Adrenal gland (tissue), 12 donors: ENCODE measurements around the gene GHR. TPM values are rescaled to one million over a fixed set of nuclear protein-coding genes. Genes with fewer than 3 reads are reported as not detected.

ENCODE experiments used
- DNase-seq, 7 donors: peaks; one replicate each; pipeline ENCODE4 v3.0.0-alpha.2; 2019 to 2020
- H3K27ac ChIP-seq, 5 donors: fragments of 200-600 bp; sonication (generic) in 4 of 5; 1 replicate in 3 of 5; 2 replicates in 2 of 5; pipeline versions ENCODE4 v1.5.1 to v1.8.0; 2016 to 2020; ENCODE audit warnings: mild to moderate bottlenecking in 1 of 5
- H3K27me3 ChIP-seq: fragments of 200-600 bp; 2 replicates; pipeline ENCODE4 v1.8.0; 2021
- H3K36me3 ChIP-seq, 2 donors: fragments of 200-600 bp; replicated peaks in 1 of 2; 1 replicate in 1 of 2; 2 replicates in 1 of 2; pipeline versions ENCODE4 v1.5.1 to v1.8.0; 2018 to 2022
- H3K4me1 ChIP-seq, 2 donors: fragments of 200-600 bp; replicated peaks in 1 of 2; 1 replicate in 1 of 2; 2 replicates in 1 of 2; pipeline versions ENCODE4 v1.5.1 to v1.8.0; 2018 to 2021
- H3K4me3 ChIP-seq, 4 donors: fragments of 200-600 bp; sonication (generic) in 3 of 4; one replicate each; pipeline ENCODE4 v1.5.1; 2016 to 2018
- H3K9me3 ChIP-seq, 3 donors: fragments of 200-600 bp; sonication (generic) in 1 of 3; replicated peaks in 1 of 3; 1 replicate in 2 of 3; 2 replicates in 1 of 3; pipeline versions ENCODE4 v1.5.1 to v1.8.0; 2016 to 2021
- POLR2A ChIP-seq, 2 donors: fragments of 450-650 bp; IDR thresholded peaks; one replicate each; pipeline ENCODE4 v1.6.1; 2017; ENCODE audit warnings: antibody characterized with exemption in 2 of 2, mild to moderate bottlenecking in 2 of 2, moderate library complexity in 1 of 2
- WGBS, 4 donors: extraction: QIAGEN DNeasy Blood & Tissue Kit in 2 of 4; methylation state at CpG; one replicate each; pipeline versions ENCODE4 v1.1.5 to v1.1.7; 2013 to 2017; 5-methylcytosine and 5-hydroxymethylcytosine counted together
- intact Hi-C, 2 donors: fragments of 100-400 bp; cut with DNase I; formaldehyde crosslinking; loops; one replicate each; pipeline versions ENCODE4 v1.14.1 to v1.15.0; 2022 to 2023
- polyA plus RNA-seq, 3 donors: library from polyadenylated mRNA; stranded (reverse); fragments of 200-250 nt in 2 of 3; fragments of 350-450 nt in 1 of 3; fragmentation: Illumina TruSeq in 1 of 3; extraction: RNeasy Lipid Tissue Mini Kit (QIAGEN cat#74804) in 1 of 3; gene quantifications; one replicate each; pipeline ENCODE4 v1.2.3, GENCODE V29; 2013 to 2014
- total RNA-seq, 9 donors: library from RNA; depleted of rRNA in 4 of 9; stranded (reverse); fragments of >200 nt in 4 of 9; fragments of 120-200 nt in 1 of 9; fragmentation: NEBNext Ultra II Directional in 1 of 9; extraction: Animal tissue kit (Norgen Biotek cat#: 25700) in 1 of 9; gene quantifications; one replicate each; pipeline versions ENCODE4 v1.1.0 to v1.2.4, GENCODE V29; 2013 to 2023
- TF ChIP-seq, protein P1 (sequence below), 6 experiments: fragments of 450-650 bp in 4 of 6; fragments of 200-600 bp in 2 of 6; sonication (generic) in 1 of 6; IDR thresholded peaks; 1 replicate in 5 of 6; 2 replicates in 1 of 6; pipeline versions ENCODE4 v1.5.1 to v1.8.0; 2016 to 2021; ENCODE audit warnings: antibody characterized with exemption in 6 of 6, mild to moderate bottlenecking in 2 of 6, moderate library complexity in 1 of 6
- donor health status: healthy with polysubstance abuse.
- donor health status: Bipolar disorder and iron deficiency.
- donor health status: DM: yes; HTN: yes; CAD: no.
- donor health status: DM: no; HTN: no; CAD: no.
- donor health status: DM: no; HTN: no; CAD: no.
- donor health status: DM: yes; HTN: yes; CAD: no.

The GHR gene
- total and polyA plus RNA-seq, 12 donors, result 2.9 to 17.1 (median 10.5) TPM

DNA sequence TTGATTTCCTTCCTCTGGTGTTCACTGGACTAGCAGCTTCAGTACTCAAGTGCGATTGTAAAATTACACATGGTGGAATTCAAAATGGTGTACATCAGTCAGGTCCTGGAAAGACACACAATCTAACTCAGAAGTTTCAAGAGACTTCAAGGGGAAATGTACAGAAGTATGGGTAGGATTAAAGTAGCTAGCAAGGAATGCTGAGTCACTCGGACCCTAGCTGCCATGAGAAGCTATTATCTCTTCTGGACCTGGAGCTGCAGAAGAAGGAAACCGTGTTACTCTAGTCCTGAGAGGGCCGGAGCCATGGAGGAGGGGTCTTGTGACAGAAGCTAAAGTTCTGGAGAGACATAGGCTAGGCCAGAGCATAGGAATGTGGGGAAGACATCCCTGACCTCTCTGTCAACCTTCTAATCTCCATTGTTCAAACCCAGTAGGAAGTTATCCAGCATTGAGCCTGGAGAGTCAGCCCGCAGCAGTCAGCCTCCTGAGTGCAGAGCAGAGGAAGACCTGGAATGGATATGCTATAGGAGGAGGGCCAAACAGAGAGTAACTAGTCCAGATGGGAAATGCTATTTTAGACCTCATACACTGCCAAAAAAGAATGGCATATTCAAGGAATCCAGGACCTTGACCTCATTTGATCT is 84.3 kb downstream of the GHR start:
- no peak overlapping the region for H3K4me3 ChIP-seq
- H3K4me1 ChIP-seq, result peaks cover 21 to 39% of the 10 kb centered on the region in 2 donors
- TF ChIP-seq, protein P1, sequence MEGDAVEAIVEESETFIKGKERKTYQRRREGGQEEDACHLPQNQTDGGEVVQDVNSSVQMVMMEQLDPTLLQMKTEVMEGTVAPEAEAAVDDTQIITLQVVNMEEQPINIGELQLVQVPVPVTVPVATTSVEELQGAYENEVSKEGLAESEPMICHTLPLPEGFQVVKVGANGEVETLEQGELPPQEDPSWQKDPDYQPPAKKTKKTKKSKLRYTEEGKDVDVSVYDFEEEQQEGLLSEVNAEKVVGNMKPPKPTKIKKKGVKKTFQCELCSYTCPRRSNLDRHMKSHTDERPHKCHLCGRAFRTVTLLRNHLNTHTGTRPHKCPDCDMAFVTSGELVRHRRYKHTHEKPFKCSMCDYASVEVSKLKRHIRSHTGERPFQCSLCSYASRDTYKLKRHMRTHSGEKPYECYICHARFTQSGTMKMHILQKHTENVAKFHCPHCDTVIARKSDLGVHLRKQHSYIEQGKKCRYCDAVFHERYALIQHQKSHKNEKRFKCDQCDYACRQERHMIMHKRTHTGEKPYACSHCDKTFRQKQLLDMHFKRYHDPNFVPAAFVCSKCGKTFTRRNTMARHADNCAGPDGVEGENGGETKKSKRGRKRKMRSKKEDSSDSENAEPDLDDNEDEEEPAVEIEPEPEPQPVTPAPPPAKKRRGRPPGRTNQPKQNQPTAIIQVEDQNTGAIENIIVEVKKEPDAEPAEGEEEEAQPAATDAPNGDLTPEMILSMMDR (IDR thresholded peaks at IDR 0.05), result no peak
- TF ChIP-seq POLR2A (IDR thresholded peaks at IDR 0.05), result no peak
- intact Hi-C loops, result no loop called here
- no peaks in the 10 kb centered on the region for H3K36me3 ChIP-seq
- no peaks in the 10 kb centered on the region for H3K27me3 ChIP-seq
- DNase-seq, result no peak
- H3K9me3 ChIP-seq, result no peaks in the 10 kb centered on the region
- no peak overlapping the region for H3K27ac ChIP-seq
- 78 to 91% (median 83%) methylated on average over 5 of the region's 5 CpGs for WGBS, 4 donors

DNA sequence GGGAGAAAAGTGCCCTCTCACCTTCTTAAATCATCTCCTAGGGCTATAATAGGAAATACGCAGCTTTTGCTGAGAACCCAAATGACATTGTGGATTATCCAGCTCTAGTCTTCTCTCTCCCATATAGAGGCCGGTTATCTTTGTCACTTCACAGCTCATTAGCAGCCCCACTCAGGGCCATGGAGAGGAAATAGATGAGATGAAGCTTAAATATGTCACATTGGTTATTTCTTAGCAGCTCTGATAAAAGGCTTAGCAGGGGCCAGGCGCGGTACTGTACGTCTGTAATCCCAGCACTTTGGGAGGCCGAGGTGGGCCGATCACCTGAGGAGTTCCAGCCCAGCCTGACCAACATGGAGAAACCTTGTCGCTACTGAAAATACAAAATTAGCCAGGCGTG is 90.0 kb downstream of the GHR start:
- no peak overlapping the region for H3K4me3 ChIP-seq
- no peak for DNase-seq
- H3K9me3 ChIP-seq, result no peaks in the 10 kb centered on the region
- TF ChIP-seq, protein P1 (IDR thresholded peaks at IDR 0.05), result no peak
- no peak for TF ChIP-seq POLR2A (IDR thresholded peaks at IDR 0.05)
- WGBS, 4 donors, result 95 to 96% (median 95%) methylated on average over 9 of the region's 9 CpGs
- intact Hi-C loops, result no loop called here
- no peak overlapping the region for H3K27ac ChIP-seq
- H3K4me1 ChIP-seq, result no peaks in the 10 kb centered on the region
- H3K36me3 ChIP-seq, result no peaks in the 10 kb centered on the region
- H3K27me3 ChIP-seq, result no peaks in the 10 kb centered on the region

DNA sequence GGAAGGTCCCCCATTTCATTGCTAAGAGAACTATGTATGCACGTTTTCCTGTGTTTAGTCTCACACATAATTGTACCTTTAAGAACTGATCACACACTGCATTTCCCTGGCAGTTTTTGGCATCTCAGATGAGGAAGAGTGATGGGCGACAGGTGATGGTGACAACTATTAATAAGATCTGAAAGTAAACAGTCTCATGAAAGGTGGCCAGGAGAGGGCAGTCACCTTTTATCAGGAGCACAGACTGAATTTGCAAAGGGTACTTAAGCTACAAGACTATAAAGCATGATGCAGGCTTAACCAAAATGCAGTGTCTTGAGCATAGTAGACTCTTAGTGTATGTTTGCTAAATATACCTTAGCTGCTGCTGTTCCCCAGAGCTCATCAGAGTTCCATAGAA is 91.5 kb downstream of the GHR start:
- intact Hi-C loops, result no loop called here
- TF ChIP-seq, protein P1 (IDR thresholded peaks at IDR 0.05), result peak in 2 of 6 experiments; percentile 27 to 28
- no peak for TF ChIP-seq POLR2A (IDR thresholded peaks at IDR 0.05)
- 69 to 79% (median 73%) methylated on average over 2 of the region's 2 CpGs for WGBS, 4 donors

DNA sequence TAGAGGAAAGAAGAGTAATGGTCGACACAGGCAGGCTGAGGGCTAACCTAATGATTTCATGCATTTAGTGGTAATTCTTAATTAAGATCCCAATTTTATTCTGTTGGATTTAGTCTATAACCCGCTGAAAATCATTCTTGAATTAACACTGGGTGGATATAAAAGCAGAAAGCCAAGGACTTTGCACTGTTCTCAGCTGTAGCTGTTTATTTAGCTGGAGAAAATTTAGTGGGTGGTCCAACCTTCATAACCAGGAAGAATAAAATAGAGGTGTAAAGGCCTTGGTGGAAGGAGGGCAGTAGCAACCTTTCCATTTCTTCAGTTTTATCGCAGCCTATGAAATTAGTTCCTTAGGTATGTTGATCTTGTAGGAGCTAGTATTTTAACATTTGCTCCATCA is 92.3 kb downstream of the GHR start:
- 94 to 98% (median 96%) methylated on average over 3 of the region's 3 CpGs for WGBS, 4 donors
- TF ChIP-seq, protein P1 (IDR thresholded peaks at IDR 0.05), result no peak
- no peak for TF ChIP-seq POLR2A (IDR thresholded peaks at IDR 0.05)
- Histone ChIP-seq H3K4me3 (no peak overlapping the region), H3K27ac (no peak overlapping the region), H3K27me3 (no peaks in the 10 kb centered on the region), H3K36me3 (no peaks in the 10 kb centered on the region), H3K4me1 (no peaks in the 10 kb centered on the region), H3K9me3 (no peaks in the 10 kb centered on the region)
- DNase-seq, result no peak
- intact Hi-C loops, result no loop called here

More for the DNA sequence above, 91.5 kb downstream of the GHR start:
- H3K4me3 ChIP-seq, result no peak overlapping the region
- H3K27me3 ChIP-seq, result no peaks in the 10 kb centered on the region
- peak in 2 of 7 donors; percentile 11 to 51 for DNase-seq
- no peaks in the 10 kb centered on the region for H3K36me3 ChIP-seq
- H3K4me1 ChIP-seq, result no peaks in the 10 kb centered on the region
- no peaks in the 10 kb centered on the region for H3K9me3 ChIP-seq
- no peak overlapping the region for H3K27ac ChIP-seq
